Stimulated activated CD4-positive, alpha-beta T cell treated with anti-CD3 and anti-CD28 coated beads, Interleukin-1b, Interleukin-23, amount 100 ng/mL, for 24 hours (primary cell): ENCODE measurements around the gene GART.
"Not testable (repeated sequence)": the region's sequence is repeated elsewhere in the genome, so short reads cannot be mapped to it uniquely, and the experiment has no call there.

ENCODE experiments used
- DNase-seq, 4 experiments: peaks; one replicate each; pipeline ENCODE4 v3.0.0-alpha.2; 2020; ENCODE audit warnings: low read depth in 4 of 4, low spot score in 1 of 4

The GART gene

DNA sequence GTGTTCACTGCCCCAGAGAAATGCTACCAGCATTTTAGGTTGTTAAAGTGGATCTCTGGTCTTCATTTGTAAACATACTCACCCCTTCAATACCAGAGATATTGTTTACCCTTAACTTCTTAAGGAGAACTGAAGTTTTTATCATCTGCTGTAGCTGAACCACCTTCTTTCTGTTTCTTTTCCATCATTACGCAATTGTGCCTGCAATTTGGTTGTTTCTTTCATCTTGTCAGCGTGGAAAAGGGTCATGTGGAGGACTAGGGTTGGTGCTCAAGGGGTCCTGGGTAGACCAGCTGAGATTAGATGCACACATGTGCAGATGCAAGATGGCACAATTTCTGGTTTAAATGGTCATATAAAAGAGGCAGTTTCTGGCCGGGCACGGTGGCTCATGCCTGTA lies 23.0 kb downstream of the GART start:
- no peak for DNase-seq

DNA sequence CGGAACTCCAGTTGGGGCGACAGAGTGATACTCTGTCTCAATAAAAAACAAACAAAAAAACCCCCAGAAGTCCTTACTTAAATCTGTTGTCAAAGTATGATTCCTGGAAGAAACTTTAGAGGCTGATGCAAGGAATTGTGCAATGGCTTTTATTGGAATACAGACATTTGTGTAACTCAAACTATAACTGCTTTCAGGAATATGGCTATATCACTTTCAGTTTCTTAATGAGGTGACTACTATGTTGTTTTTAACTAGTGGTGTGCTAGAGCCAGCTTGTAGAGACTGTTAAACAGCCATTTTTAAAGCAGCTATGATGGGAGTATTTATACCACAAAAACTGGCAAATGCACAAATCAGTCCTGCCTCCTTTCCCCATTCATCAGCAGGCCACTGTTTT lies 27.7 kb downstream of the GART start:
- DNase-seq: no peak

DNA sequence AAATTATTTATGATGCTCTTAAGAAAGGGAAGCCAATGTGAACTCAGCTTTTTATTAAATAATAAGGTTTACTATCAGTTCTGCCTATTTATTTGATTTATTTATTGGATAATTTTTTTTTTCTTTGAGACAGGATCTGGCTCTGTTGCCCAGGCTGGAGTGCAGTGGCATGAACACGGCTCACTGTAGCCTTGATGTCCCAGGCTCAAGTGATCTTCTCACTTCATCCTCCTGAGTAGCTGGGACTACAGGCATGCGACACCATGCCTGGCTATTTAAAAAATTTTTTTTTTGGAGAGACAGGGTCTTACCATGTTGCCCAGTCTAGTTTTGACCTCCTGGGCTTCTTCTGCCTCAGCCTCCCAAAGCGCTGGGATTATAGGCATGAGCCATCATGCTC lies 29.4 kb downstream of the GART start:
- DNase-seq: no peak

DNA sequence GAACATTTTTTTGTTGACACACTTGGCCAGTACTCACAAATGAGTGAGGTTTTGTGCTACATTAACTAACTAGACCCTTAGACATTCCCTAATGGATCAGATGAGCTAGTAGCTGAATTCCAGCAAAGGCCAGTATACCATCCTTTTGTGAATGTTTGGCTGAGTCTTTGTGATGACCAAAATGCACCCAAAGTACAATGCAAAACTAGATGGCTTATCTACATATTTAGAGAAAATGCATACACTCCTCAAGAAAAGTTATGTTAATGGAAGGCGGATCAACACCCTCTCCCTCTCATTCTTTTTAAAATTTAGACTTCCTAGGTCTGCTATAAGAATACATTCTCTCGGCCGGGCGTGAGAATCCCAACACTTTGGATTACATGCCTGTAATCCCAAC lies 30.3 kb downstream of the GART start:
- DNase-seq: no peak

DNA sequence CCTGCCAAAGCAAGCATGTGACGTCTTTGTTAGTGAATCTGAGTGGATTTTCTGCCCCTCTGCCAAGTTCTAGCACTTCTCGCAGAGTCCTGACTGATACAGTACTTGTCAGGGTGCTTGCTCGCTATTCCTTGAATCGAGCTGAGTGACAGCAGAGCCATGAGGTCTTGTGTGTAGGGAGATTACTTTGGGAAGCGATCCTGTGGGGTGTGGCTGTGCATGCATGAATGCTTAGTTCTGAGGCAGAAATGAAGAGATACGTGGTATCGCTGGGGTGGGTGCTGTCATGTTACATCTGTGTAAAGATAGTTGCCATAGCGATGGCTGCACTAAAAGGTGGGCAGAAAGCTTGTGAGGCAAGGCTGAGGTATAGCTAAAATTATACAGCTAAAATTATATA lies 31.1 kb downstream of the GART start:
- no peak for DNase-seq

DNA sequence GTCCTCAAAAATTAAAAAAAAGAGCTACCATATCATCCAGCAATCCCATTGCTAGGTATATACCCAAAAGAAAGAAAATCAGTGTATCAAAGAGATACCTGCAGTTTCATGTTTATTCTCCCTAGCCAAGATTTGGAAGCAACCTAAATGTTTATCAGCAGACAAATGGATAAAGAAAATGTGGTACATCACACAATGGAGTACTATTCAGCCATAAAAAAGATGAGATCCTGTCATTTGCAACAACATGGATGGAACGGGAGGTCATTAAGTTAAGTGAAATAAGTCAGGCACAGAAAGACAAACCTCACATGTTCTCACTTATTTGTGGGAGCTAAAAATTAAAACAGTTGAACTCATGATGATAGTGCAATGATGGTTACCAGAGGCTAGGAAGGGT lies 34.9 kb downstream of the GART start:
- not testable (repeated sequence) for DNase-seq

- no peak for DNase-seq
Measured at GRCh38 chr21:33505833-33506232, 36.1 kb downstream of the GART start.

DNA sequence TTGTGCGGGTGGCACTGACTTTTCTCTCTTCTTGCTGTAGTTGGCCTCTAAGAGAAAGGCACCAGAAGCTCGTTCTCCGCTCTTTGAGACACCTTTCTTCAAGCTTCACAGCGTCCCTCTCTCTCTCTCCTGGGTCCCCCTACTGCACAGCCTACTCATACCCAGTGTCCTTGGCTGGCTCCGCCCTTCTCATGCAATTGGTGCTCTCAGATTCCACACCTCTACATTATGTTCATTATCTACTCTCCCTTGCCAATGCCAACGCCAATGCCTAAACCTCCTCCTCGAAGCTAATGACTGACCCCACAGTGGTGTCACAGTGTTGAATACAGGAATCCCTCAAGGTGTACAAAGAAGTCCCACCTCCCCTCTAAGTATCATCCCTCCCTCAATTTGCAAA lies 45.6 kb downstream of the GART start:
- no peak for DNase-seq

GRCh38 chr21:33495743-33496142 lies 46.2 kb downstream of the GART start:
- DNase-seq: no peak

DNA sequence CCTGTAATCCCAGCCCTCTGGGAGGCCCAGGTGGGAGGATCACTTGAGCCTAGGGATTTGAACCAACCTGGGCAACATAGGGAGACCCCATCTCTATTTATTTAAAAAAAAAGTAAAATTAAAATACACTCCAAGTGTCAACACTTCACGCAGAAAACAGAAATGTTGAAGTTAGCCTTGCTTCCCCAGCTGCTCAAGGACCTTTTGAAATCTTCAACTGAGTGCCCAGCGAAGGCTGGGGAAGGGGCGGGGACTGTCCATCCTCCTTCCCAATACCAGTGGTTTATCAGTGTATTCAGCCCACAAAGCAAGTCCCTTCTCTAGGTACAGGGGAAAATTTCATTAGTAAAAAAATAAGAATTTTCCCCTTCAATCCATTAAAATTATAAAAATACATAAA lies 48.2 kb downstream of the GART start:
- no peak for DNase-seq

DNA sequence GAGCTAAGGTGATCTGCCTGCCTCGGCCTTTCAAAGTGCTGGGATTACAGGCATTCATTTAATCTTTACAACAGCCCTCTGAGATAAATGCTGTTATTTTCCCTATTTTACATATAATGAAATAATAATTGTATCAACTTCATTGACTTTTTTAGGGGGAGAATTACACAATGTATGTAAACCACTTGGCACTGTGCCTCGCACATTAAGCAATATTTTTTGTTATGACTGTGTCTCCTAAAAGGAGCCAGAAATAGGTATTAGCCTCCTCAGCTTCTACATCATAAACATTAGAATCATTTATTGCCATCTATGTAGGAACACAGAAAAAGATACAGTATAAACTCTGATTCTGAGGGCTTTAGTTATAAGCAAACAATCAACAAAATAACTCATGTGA lies 49.3 kb downstream of the GART start:
- DNase-seq: no peak

DNA sequence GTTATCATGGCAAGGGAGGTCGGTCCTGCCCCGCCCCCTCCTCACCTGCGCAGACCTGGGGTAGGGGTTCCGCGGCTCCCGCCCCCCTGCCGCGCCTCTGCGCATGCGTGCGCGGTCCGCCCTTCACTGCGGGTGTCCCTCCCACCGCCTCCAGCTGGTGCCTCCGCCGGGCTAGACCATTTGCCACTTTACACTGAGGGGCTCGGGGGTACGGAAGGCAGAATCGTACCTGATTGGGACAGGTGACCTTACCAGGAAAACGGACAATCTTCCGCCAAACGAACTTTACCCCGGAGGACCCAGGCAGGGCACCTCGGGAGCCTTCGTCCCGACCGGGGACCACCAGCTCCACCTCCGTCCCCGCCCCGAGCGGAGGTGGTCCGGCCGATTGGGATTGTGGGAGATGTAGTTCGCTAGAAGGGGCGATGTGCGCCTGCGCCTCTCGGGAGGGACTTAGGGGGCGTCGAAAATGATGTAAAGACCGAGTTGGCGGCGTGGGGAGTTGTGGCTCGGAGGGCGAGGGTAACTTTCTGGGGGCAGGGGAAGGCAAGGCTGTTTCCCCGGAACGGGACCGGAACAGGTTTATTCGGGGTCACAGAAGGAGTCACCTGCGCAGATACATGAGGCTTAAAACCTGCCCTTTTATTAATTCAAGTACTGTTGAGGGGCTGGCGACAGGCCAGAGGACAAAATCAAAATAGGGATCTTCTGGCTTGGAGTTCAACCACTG lies 50.4 kb downstream of the GART start, which contains the start of gene DNAJC28:
TSS of gene DNAJC28 (minus strand) at position 344 of the 730 bp plus-strand sequence. CDS start 2,323 bp downstream, outside the sequence.
- DNase-seq: peak; percentile 85 to 90 (median 87)

DNA sequence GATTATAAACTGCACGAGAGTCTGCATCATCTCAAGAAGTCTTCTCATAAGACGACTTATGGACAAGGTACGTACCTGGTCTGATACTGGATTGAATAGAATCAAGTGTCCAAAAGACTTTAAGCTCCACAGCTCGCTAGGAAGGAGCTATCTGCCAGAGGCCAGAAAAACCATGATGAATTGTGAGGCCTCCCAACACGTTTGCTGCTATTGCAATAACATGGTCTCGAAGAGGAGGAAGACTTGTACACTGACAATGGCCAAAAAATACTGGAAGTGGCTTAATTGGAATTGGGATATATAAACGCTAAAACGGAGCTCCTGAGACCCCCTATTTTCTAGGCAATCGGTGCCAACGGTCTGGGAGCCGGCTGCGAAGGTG lies 50.9 kb downstream of the GART start:
- DNase-seq: no peak

DNA sequence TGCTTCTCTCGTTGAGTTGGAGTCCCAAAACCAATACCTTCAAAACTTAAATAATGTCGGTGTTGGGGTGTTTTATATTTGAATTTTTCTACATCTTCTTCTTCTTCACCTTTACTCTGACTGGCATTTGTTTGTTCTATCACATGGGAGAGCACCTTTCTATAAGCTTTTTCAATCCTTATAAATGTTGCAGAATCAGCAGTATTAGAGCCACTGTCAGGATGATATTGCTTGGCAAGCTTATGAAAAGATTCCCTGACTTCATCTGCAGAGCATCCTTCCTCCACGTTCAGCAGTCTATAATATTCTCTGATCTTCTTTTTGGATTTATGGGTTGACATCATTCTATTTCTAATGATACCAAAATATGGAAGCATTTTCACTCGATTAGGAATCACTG lies 53.0 kb downstream of the GART start:
- no peak for DNase-seq

DNA sequence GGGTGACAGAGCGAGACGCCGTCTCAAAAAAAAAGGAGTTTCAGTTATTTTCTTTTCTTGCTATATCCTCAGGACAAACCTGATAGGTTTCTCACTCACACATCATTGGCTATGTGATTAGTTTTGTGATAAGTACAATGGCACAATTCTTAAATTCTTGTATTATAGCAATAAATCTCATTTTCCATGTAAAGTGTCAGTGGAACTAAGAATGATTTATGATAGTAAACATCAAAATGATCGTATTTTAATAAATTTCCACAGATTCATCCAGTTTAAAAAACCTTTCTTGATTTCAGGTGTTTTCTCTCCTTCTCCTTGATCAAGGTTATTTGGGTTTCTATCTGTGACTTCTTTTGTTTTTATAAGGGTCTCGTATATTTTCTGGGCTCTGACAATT lies 53.9 kb downstream of the GART start:
- DNase-seq: no peak

GRCh38 chr21:33481314-33481943 lies 60.5 kb downstream of the GART start:
- no peak for DNase-seq

- DNase-seq: no peak
Measured at GRCh38 chr21:33480481-33481103, 61.3 kb downstream of the GART start.

- DNase-seq: peak; percentile 92 to 96 (median 96)
Measured at GRCh38 chr21:33479679-33480480, 62.0 kb downstream of the GART start, which contains the start of gene TMEM50B. Gene TMEM50B (minus strand): TSS chr21:33479974. CDS start chr21:33468885, 11,089 bp downstream.

DNA sequence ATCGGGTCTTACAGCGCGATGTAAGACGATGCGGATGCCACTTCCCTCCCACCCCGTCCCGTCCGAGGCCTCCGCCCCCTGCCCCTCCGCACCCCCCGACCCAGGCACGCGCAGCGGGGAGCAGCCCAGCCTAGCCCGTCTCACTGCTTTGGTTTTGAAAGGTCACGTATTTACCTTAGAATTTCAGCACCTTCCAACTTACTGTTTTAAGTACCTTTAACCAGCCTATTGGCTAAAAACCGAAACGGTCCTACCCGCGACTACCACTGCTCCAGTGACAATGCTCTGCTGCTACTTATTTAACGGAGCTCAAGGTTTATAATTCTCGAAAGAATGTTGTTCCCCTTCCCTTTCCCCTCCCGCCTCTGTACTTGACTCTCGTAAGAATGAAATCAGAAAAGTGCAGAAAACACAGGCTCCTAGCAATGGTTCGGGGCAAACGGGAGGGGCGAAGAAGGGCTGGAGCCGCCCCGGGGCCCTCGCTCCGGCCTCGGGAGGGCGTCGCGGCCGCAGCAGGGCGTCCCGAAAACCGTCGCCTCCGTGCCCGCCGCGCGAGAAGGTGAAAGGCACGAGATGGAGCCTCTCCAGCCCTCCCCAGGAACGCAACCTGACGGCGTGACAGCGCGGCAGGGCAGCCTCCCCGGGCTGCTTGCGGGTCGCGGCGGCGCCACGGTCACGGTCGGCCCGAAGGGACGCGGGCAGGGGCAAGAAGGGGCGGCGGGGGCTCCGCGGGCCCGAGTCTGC lies 62.8 kb downstream of the GART start:
- DNase-seq: peak in 3 of 4 experiments; percentile 4 to 20 (median 5)

GRCh38 chr21:33478182-33478581 lies 63.7 kb downstream of the GART start:
- DNase-seq: no peak

GRCh38 chr21:33477066-33477465 lies 64.9 kb downstream of the GART start:
- DNase-seq: no peak
